ENCODE measurements around the gene NUPR2.
A peak's percentile ranks its signal among the peaks of the same experiment; 100 is the strongest.
"Not testable (repeated sequence)": the region's sequence is repeated elsewhere in the genome, so short reads cannot be mapped to it uniquely, and the experiment has no call there.

Gene NUPR2

GRCh38 chr7:56083150-56083785 lies 32.9 kb downstream of the NUPR2 start:
- DNase-seq: peak; percentile 21

DNA sequence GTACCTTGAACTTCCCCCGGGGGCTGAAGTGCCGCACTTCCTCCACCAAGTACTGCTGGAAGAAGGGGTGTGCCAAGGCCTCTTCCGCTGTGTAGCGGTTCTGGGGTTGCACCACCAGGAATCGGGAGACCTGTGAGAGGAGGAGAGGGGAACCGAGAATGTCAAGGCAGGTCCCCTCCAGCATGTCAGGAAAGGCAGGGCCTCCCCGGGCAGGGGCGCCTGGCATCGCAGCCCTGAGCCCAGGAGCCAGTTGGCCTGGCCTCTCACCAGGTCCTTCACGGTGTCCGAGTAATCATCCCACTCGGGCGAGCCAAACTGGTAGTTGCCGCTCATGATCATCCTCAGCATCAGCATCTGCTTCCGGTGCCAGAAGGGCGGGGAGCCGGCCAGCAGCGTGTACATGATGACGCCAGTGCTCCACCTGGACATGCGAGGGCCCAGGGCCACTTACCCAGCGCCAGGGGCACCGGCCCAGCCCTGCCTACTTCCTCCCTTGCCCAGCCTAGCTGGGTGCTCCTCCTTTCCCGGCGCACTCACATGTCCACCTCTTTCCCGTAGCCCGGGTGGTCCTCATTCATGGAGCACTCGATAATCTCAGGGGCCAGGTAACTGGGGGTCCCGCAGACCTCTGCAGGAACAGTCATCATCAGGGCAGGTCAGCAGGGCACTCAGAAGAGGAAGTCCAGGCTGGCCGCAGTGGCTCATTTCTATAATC lies 34.4 kb downstream of the NUPR2 start:
- DNase-seq: no peak

- not testable (repeated sequence) for DNase-seq
These were observed 35.3 kb downstream of the NUPR2 start for GRCh38 chr7:56080726-56081435.

DNA sequence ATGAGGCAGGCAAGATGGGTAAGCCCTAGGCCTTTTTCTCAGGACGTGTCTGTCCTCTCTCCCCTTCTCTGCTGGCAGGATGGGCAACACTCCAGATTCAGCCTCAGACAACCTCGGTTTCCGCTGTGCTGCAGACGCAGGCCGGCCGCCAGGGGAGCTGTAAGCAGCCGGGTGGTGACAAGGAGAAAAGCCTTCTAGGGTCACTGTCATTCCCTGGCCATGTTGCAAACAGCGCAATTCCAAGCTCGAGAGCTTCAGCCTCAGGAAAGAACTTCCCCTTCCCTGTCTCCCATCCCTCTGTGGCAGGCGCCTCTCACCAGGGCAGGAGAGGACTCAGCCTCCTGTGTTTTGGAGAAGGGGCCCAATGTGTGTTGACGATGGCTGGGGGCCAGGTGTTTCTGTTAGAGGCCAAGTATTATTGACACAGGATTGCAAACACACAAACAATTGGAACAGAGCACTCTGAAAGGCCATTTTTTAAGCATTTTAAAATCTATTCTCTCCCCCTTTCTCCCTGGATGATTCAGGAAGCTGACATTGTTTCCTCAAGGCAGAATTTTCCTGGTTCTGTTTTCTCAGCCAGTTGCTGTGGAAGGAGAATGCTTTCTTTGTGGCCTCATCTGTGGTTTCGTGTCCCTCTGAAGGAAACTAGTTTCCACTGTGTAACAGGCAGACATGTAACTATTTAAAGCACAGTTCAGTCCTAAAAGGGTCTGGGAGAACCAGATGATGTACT lies 36.6 kb downstream of the NUPR2 start:
- peak; percentile 19 for DNase-seq

- no peak for DNase-seq
These were observed 38.0 kb downstream of the NUPR2 start for GRCh38 chr7:56078196-56078595.

DNA sequence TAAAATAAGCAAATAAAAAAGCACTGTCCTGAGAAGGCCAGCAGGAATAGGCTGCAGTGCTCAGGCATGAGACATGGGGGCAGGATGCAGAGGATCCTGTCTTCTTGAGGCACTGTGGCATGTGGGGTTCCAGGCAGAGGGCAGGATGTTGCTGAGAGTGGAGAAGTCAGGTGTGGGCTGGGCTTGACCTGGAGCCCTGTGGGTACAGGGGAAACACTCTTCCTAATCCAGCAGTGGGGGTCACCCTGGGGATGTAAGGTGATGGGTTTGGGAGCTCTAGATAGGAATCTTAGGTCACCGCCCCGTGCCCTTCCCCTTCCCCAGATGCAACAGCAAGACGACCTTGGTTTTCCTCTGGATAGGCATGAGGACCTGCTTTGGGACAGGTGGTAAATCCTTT lies 38.5 kb downstream of the NUPR2 start:
- DNase-seq: no peak

DNA sequence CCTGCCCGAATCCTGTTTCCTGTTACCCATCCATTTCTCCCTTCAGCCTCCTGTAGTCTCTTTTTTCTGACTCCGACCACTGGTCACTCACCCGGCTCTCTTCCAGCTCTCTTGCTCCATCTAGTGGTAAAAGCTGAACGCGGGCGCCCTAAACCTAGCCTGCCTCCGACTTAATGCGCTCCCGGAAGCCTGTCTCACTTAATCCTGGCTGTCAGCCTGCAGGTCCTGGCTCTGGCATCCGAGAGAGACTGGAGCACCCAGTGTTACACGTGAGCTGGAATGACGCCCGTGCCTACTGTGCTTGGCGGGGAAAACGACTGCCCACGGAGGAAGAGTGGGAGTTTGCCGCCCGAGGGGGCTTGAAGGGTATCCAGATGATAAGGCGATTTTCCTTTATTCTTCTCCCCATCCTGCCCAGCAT lies 41.8 kb downstream of the NUPR2 start:
- peak; percentile 46 for DNase-seq

GRCh38 chr7:56066376-56066775 lies 49.8 kb downstream of the NUPR2 start:
- DNase-seq: not testable (repeated sequence)
